MCF 10A (cell line): ENCODE measurements around the gene FAM227A. TPM values are rescaled to one million over a fixed set of nuclear protein-coding genes. Genes with fewer than 3 reads are reported as not detected.

ENCODE experiments used
- Bru-seq: library from RNA; stranded (reverse); fragments of 400-500 nt; gene quantifications from one replicate; lab custom pipeline; 2021; lab: Mats Ljungman, UMichigan
- BruChase-seq, 2 experiments: library from RNA; stranded (reverse); fragments of 400-500 nt; gene quantifications; one replicate each; lab custom pipeline; 2021; lab: Mats Ljungman, UMichigan
- BruUV-seq: library from RNA; stranded (reverse); fragments of 400-500 nt; replicated peaks from 2 replicates; lab custom pipeline; 2021; lab: Mats Ljungman, UMichigan
- CTCF ChIA-PET: fragments of 300-600 bp; sonication (Branson Sonifier 250); formaldehyde crosslinking; extraction: SDS; loops from one replicate; lab custom pipeline; 2021; ENCODE audit warnings: antibody characterized with exemption, inconsistent platforms; lab: Yijun Ruan, JAX
- POLR2A ChIA-PET: fragments of 300-600, 350-650 bp; sonication (Branson Sonifier 250); formaldehyde crosslinking; extraction: SDS; loops from one replicate; lab custom pipeline; 2020; ENCODE audit warnings: antibody characterized with exemption, inconsistent platforms; lab: Yijun Ruan, JAX
- DNase-seq: peaks from one replicate; pipeline ENCODE4 v3.0.0-alpha.2; 2018; ENCODE audit not compliant: unreplicated experiment
- H3K27ac Mint-ChIP-seq: one replicate; pipeline ENCODE4 v1.8.0; 2022; ENCODE audit warnings: mild to moderate bottlenecking, low read depth, mixed read lengths; ENCODE audit not compliant: unreplicated experiment
- H3K27me3 Mint-ChIP-seq: one replicate; pipeline ENCODE4 v1.8.0; 2022; ENCODE audit warnings: mixed read lengths; ENCODE audit not compliant: insufficient read depth, unreplicated experiment
- H3K36me3 Mint-ChIP-seq: one replicate; pipeline ENCODE4 v1.8.0; 2022; ENCODE audit warnings: mild to moderate bottlenecking, moderate library complexity, mixed read lengths; ENCODE audit not compliant: insufficient read depth, unreplicated experiment
- H3K4me1 Mint-ChIP-seq: one replicate; pipeline ENCODE4 v1.8.0; 2022; ENCODE audit warnings: mixed read lengths; ENCODE audit not compliant: insufficient read depth, unreplicated experiment
- H3K4me3 Mint-ChIP-seq: one replicate; pipeline ENCODE4 v1.8.0; 2022; ENCODE audit warnings: mild to moderate bottlenecking, moderate library complexity, mixed read lengths; ENCODE audit not compliant: unreplicated experiment
- H3K9me3 Mint-ChIP-seq: one replicate; pipeline ENCODE4 v1.8.0; 2022; ENCODE audit warnings: mixed read lengths; ENCODE audit not compliant: unreplicated experiment
- CTCF ChIP-seq: fragments of 200-600 bp; IDR thresholded peaks from one replicate; pipeline ENCODE4 v1.8.0; 2022; ENCODE audit warnings: antibody characterized with exemption, mild to moderate bottlenecking; ENCODE audit not compliant: unreplicated experiment
- intact Hi-C: fragments of 100-400 bp; cut with micrococcal nuclease; formaldehyde crosslinking; loops from 2 replicates; pipeline ENCODE4 v1.14.1; 2022
- long read RNA-seq: library from polyadenylated mRNA; stranded (forward); transcript quantifications from one replicate; pipeline ENCODE4 v2.0.0, GENCODE V29; 2022
- total RNA-seq: library from RNA; stranded (reverse); gene quantifications from 2 replicates; pipeline ENCODE4 v1.2.3, GENCODE V29; 2022

FAM227A gene
- total RNA-seq (2.3 and 2.6 TPM in 2 replicates), Bru-seq, nascent RNA (percentile 45 among the genes with signal in this experiment), BruChase-seq, experiment 1, labeled RNA remaining after a 6-hour chase (percentile 61 among the genes with signal in this experiment), BruChase-seq, experiment 2, labeled RNA remaining after a 2-hour chase (percentile 52 among the genes with signal in this experiment)
- long read RNA-seq = 0 reads

DNA sequence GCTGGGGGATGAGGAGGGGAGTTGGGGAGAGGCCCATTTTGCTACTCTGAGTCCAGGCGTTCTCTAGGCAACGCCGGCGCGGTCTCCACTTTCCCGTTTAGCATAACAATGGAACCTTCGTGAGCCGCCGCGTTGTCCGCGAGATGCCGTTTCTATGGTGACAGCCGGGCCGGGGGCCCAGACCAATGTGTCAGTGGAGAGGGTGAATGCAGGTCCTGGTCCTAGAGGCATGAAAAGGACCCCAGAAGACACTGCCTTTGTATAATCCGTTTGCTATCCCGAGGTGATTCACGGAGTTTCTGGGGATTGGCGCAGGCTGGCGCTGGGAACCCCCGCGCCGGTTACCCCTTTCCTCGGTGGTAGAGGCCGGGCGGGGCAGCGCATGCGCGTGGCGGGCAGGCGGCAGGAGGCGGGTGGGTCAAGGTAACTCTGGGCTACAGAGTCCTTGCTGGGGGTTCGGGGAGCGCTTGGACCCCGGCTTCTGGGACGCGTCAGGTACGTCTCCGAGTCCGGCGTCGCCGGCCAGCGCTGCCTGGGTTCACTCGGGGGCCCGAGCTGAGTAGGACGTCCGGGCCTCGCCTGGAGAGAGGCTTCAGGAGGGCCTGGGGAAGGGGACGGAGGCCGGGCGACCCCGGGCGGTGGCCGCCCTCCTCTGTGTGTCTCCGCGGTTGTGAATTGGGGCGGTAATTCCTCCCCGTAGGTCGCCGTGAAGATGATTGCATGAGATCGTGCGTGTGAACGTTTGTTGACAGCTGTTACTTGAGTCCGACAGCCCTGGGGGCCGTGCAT lies at the start of gene FAM227A, which contains the start of gene CBY1:
Gene FAM227A (minus strand): TSS at position 137 of the 789 bp plus-strand sequence. CDS start 6,224 bp downstream, outside the sequence.
Gene CBY1 (plus strand): TSS at position 383 of the 789 bp plus-strand sequence. CDS start 11,417 bp downstream, outside the sequence.
- H3K4me3 Mint-ChIP-seq = peak within 1 kb of the TSS; percentile 93
- BruUV-seq = TSS peak; percentile 74
- DNase-seq = peak; percentile 89
- TF ChIP-seq CTCF = no peak
- no peaks in the 10 kb centered on the region for H3K27me3 Mint-ChIP-seq
- POLR2A ChIA-PET = interaction anchor here (0.8 to 3.2 kb wide), 10 partner anchors 11 to 258 kb away, joined by 3 to 38 read pairs (median 8); partner anchors contain the start of genes GTPBP1, JOSD1 and TOMM22
- CTCF ChIA-PET = interaction anchor here (0.6 to 1.0 kb wide), 2 partner anchors 18 to 25 kb away, joined by 3 to 4 read pairs; partner anchors contain the start of gene TOMM22
- H3K4me1 Mint-ChIP-seq = no peaks in the 10 kb centered on the region
- intact Hi-C loops = loop anchor here (2.0 to 10.0 kb wide), 2 partner anchors 50 to 152 kb away; partner anchors contain the start of gene DDX17
- peak within 1 kb of the TSS; percentile 100 for H3K27ac Mint-ChIP-seq
- H3K9me3 Mint-ChIP-seq = no peaks in the 10 kb centered on the region
- H3K36me3 Mint-ChIP-seq = peaks cover 15% of the 10 kb centered on the region

DNA sequence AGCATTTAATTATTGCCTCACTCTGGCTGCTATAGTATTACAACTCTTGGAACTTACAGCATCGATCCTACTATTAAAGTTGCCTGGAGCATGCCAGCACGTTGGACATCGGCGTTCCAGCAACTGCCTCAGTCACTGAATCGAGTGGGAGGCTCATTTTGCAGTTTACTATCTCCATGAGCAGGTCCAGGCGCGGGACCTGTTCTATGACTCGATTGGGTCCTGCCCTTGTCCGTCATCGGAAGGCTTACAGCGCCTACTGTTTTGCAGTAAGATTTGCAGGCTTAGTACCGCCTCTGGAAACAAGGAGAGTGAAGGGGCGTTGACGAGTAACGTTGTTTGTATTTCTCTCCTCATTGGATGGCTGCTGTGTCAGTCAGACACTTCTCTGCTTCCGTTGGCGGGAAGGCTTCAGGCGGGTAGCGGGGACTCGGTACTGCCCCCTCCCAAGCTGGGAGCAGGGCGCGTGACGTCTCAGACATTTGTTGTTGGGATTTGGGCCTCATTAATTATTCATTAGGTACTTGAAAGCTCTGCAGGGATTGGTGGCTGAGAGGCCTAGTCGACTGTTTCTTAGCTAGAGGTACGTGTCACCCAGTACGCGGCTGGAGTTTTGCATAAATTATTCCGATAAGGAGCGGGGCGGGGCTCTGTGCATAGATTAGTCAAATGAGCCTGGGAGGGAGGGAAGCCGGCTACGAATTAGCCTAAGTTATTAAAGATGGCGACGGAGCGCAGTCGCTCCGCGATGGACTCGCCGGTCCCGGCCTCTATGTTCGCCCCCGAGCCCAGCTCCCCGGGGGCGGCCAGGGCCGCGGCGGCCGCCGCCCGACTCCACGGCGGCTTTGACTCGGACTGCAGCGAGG lies 49.3 kb upstream of the FAM227A start, which contains the start of gene GTPBP1:
Gene GTPBP1 (plus strand): TSS at position 710 of the 866 bp plus-strand sequence. CDS start 12 bp downstream, at position 722.
- peak; percentile 100 for DNase-seq
- Mint-ChIP-seq H3K4me3 (peak within 1 kb of the TSS; percentile 88), H3K27me3 (no peaks in the 10 kb centered on the region), H3K36me3 (peaks cover 9% of the 10 kb centered on the region), H3K27ac (peak within 1 kb of the TSS; percentile 88), H3K9me3 (no peaks in the 10 kb centered on the region), H3K4me1 (peaks cover 25% of the 10 kb centered on the region)
- POLR2A ChIA-PET = interaction anchor here (0.6 to 5.1 kb wide), 23 partner anchors 9 to 696 kb away, joined by 3 to 118 read pairs (median 5); partner anchors contain the start of genes CBY1, FAM227A, JOSD1 and MAFF
- intact Hi-C loops = loop anchor here (2.0 kb wide), 1 partner anchor 49 kb away; the partner anchor contains the start of genes CBY1 and FAM227A
- TF ChIP-seq CTCF = no peak
- CTCF ChIA-PET = interaction anchor here (0.6 to 1.4 kb wide), 6 partner anchors 11 to 1381 kb away, joined by 3 to 5 read pairs (median 4); partner anchors contain the start of gene TOMM22
- BruUV-seq = no TSS peak

DNA sequence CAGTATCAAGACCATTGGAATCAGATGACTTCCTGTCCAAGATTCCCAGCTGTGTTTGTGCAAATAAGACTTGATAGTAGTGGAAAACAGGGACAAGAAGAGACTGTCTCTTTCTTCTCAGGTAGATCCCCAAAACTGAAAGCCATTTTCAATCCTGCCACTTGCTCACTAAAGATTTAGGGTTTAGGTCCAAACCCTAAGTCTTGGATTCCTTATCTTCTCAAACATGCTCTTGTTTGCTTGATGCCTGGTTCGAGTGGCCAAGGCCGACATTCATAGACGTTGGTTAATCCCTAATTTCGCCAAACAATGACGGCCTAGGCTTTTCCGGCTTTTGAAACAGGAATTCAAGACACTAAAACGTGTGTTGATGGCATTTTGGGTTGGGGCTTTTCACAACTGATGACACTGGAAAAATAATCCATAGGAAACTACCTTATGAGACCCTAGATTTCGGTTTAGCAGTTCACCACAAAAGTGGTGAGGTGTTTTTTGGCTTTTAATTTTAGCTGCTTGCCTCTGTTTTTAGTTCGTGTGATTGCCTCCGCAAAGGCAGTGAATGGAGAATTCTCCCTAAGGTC lies 48.6 kb upstream of the FAM227A start:
- intact Hi-C loops = no loop called here
- CTCF ChIA-PET = no interaction called here
- Mint-ChIP-seq H3K36me3 (peaks cover 8% of the 10 kb centered on the region), H3K9me3 (no peaks in the 10 kb centered on the region), H3K27ac (peak overlapping the region; percentile 88), H3K4me3 (peak overlapping the region; percentile 88), H3K27me3 (no peaks in the 10 kb centered on the region), H3K4me1 (peaks cover 25% of the 10 kb centered on the region)
- no peak for DNase-seq
- TF ChIP-seq CTCF = no peak
- no TSS peak for BruUV-seq
- POLR2A ChIA-PET = interaction anchor here (0.6 to 5.1 kb wide), 13 partner anchors 8 to 614 kb away, joined by 3 to 118 read pairs (median 4); partner anchors contain the start of genes JOSD1, MAFF, RPL3 and SUN2
